Nasal cavity respiratory epithelium epithelial cell of viscerocranial mucosa (primary cell): ENCODE results near the gene BOLA3. TPM values are rescaled to one million over a fixed set of nuclear protein-coding genes. Genes with fewer than 3 reads are reported as not detected.

Experiments used
- total RNA-seq: library from RNA; depleted of rRNA; stranded (reverse); fragments of >200 nt; gene quantifications from 2 replicates; pipeline ENCODE4 v1.2.3, GENCODE V29; 2014

BOLA3 gene, protein sequence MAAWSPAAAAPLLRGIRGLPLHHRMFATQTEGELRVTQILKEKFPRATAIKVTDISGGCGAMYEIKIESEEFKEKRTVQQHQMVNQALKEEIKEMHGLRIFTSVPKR
- total RNA-seq: 33.1 and 44.4 TPM in 2 replicates

DNA sequence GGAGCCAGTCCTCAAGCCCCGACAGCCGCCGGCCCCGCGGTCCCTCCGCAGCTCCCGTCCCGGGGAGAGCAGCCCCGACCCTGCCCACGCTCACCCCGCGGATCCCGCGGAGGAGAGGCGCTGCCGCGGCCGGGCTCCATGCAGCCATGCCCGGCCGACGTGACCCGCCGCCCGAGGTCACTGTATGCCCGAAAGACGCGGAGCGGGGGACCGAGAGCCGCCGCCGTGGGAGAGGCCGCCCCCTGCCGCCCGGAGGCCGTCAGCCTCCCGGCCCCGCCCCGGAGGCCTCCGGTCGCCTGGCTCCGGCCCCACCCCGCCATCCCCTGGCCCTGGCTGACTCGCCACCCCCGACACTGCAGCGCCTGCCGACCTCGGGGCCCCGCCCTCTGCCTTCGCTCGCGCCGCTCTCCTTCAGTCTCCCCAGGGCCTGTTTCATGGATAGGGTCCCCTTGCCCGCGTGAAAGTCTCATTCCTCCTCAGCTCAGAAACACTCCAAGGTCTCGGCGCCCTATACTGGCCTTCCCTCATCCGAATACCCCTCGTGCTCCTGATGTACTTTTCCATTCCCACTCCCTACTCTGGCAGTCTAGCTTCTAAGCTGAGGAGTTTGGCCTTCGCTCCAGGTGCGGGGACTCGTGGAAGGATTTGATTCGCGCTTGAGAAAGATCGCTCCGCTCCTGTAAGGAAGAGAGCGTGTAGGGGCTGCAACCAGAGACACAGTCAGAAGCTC, at the start of gene BOLA3:
TSS of gene BOLA3 (minus strand) at position 186 of the 730 bp plus-strand sequence. CDS start at position 148, 38 bp downstream.

DNA sequence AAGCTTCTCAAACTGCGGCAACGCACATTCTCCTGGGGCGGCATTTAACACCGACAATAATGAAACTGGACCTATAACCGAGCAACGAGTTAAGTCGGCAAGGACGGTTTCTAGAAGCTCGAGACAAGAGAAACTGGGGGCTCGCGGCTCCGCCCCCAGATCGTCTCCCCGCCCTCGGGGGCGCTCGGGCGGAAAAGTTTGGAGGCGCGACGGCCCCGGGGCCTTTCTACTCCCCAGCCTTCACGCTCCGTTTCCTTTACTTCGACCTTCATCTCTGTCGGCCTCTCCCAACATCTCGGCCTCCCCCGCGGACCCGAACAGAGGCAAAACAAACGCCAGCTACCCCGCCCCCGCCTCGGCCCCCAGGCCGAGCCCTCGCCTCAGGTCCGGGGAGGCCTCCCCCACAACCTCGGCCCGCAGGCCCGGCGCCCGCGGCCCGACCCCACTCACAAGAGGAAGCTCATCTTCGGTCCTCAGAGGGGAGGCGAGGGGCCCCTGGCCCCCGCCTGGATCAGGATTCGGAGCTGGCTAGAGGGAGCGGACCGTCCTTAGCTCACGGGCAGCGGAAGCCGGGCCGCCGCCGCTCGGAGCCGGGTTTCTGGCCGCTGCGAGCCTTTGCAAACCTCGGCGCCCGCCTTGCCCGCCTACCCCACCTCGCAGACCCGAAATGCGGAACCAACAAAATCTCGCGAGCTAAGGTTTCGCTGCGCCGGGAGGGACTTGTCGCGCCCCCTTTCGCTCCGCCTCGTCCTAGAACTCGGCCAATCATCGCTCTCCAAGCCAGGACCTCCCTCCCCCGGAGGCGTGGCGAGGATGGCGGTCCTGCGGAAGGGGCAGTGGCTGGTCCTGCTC, 30.7 kb upstream of the BOLA3 start, which contains the start of gene MOB1A:
TSS of gene MOB1A (minus strand) at position 669 of the 852 bp plus-strand sequence. CDS start at position 464, 205 bp downstream.

Other genes with a start within 250 kb of the BOLA3 start
- gene DGUOK, start 221.0 kb downstream of the BOLA3 start, total RNA-seq: 29.6 and 45.5 TPM in 2 replicates
- gene TET3, start 163.0 kb downstream of the BOLA3 start, total RNA-seq: 8.9 and 15.1 TPM in 2 replicates
- 74.2 and 98.9 TPM in 2 replicates for gene MOB1A, start 31.0 kb upstream of the BOLA3 start, total RNA-seq
- 408 and 424 TPM in 2 replicates for gene MTHFD2, start 50.7 kb upstream of the BOLA3 start, total RNA-seq
- under 0.01 and 0.21 TPM in 2 replicates for gene SLC4A5, start 195.5 kb upstream of the BOLA3 start, total RNA-seq
- 52.6 and 114 TPM in 2 replicates for gene DCTN1, start 232.4 kb upstream of the BOLA3 start, total RNA-seq